Activated T-helper 1 cell treated with anti-CD3 and anti-CD28 coated beads, Interleukin-12 subunit alpha, Interleukin-12 subunit beta, Interleukin-2, Interleukin-4 antibody, amounts not matched to agents 30 ng/mL and 10 ng/mL and 1 ng/mL, durations not matched to agents 14 hours and 24 hours and 36 hours (primary cell): ENCODE data around the gene DDRGK1. TPM values are rescaled to one million over a fixed set of nuclear protein-coding genes. Genes with fewer than 3 reads are reported as not detected.

Source experiments
- DNase-seq: peaks from one replicate; pipeline ENCODE4 v3.0.0; 2021; ENCODE audit warnings: low spot score
- H3K27ac Mint-ChIP-seq: one replicate; pipeline ENCODE4 v1.8.0; 2021; ENCODE audit warnings: mild to moderate bottlenecking, mixed read lengths
- H3K27me3 Mint-ChIP-seq: one replicate; pipeline ENCODE4 v1.8.0; 2022; ENCODE audit warnings: mild to moderate bottlenecking, moderate library complexity, mixed read lengths; ENCODE audit not compliant: insufficient read depth
- H3K36me3 Mint-ChIP-seq: one replicate; pipeline ENCODE4 v1.8.0; 2021; ENCODE audit warnings: low read depth, mixed read lengths
- H3K4me1 Mint-ChIP-seq: one replicate; pipeline ENCODE4 v1.8.0; 2021; ENCODE audit warnings: low read depth, mixed read lengths
- H3K4me3 Mint-ChIP-seq: one replicate; pipeline ENCODE4 v1.8.0; 2021; ENCODE audit warnings: mild to moderate bottlenecking, moderate library complexity, mixed read lengths
- H3K9me3 Mint-ChIP-seq: one replicate; pipeline ENCODE4 v1.8.0; 2021; ENCODE audit warnings: mixed read lengths
- intact Hi-C: fragments of 100-400 bp; cut with micrococcal nuclease; formaldehyde crosslinking; loops from one replicate; pipeline ENCODE4 v1.15.1; 2024
- total RNA-seq: library from RNA; stranded (reverse); gene quantifications from 2 replicates; pipeline ENCODE4 v1.2.3, GENCODE V29; 2022

The DDRGK1 gene
- total RNA-seq: 67.5 and 72.3 TPM in 2 replicates

- Mint-ChIP-seq H3K27me3 (no peaks in the 10 kb centered on the region), H3K9me3 (no peaks in the 10 kb centered on the region), H3K36me3 (peaks cover 20% of the 10 kb centered on the region), H3K27ac (peak within 1 kb of the TSS; percentile 97), H3K4me1 (peaks cover 23% of the 10 kb centered on the region), H3K4me3 (peak within 1 kb of the TSS; percentile 96)
- peak; percentile 86 for DNase-seq
- intact Hi-C loops: loop anchor here (1.0 to 10.0 kb wide), 6 partner anchors 31 to 563 kb away; partner anchors contain the start of genes ADISSP, ATRN, FASTKD5 and LZTS3
Observed at GRCh38 chr20:3204124-3204794, at the start of gene DDRGK1. DDRGK1 (minus strand) TSS chr20:3204682; CDS start chr20:3204627, 55 bp downstream.

GRCh38 chr20:3251806-3252205 lies 47.3 kb upstream of the DDRGK1 start:
- H3K27me3 Mint-ChIP-seq: peaks cover 17% of the 10 kb centered on the region
- H3K4me3 Mint-ChIP-seq: no peak overlapping the region
- no peak overlapping the region for H3K27ac Mint-ChIP-seq
- no peaks in the 10 kb centered on the region for H3K9me3 Mint-ChIP-seq
- no peak for DNase-seq
- no peaks in the 10 kb centered on the region for H3K36me3 Mint-ChIP-seq
- H3K4me1 Mint-ChIP-seq: no peaks in the 10 kb centered on the region
- intact Hi-C loops: no loop called here

GRCh38 chr20:3250091-3250504 lies 45.6 kb upstream of the DDRGK1 start:
- Mint-ChIP-seq H3K9me3 (no peaks in the 10 kb centered on the region), H3K36me3 (no peaks in the 10 kb centered on the region), H3K27ac (no peak overlapping the region), H3K4me3 (no peak overlapping the region), H3K4me1 (no peaks in the 10 kb centered on the region), H3K27me3 (peaks cover 23% of the 10 kb centered on the region)
- intact Hi-C loops: no loop called here
- DNase-seq: no peak

GRCh38 chr20:3248993-3249347 lies 44.5 kb upstream of the DDRGK1 start:
- intact Hi-C loops: no loop called here
- Mint-ChIP-seq H3K4me1 (no peaks in the 10 kb centered on the region), H3K9me3 (no peaks in the 10 kb centered on the region), H3K36me3 (no peaks in the 10 kb centered on the region), H3K4me3 (peak overlapping the region; percentile 51), H3K27me3 (peaks cover 33% of the 10 kb centered on the region), H3K27ac (no peak overlapping the region)
- no peak for DNase-seq

- intact Hi-C loops: no loop called here
- peak overlapping the region; percentile 51 for H3K4me3 Mint-ChIP-seq
Observed at GRCh38 chr20:3248167-3248992, 43.9 kb upstream of the DDRGK1 start.

GRCh38 chr20:3247638-3248037 lies 43.2 kb upstream of the DDRGK1 start:
- H3K27ac Mint-ChIP-seq: no peak overlapping the region
- H3K27me3 Mint-ChIP-seq: peaks cover 40% of the 10 kb centered on the region
- no peak overlapping the region for H3K4me3 Mint-ChIP-seq
- no peaks in the 10 kb centered on the region for H3K4me1 Mint-ChIP-seq
- no peaks in the 10 kb centered on the region for H3K9me3 Mint-ChIP-seq
- intact Hi-C loops: no loop called here
- H3K36me3 Mint-ChIP-seq: no peaks in the 10 kb centered on the region
- no peak for DNase-seq

More at GRCh38 chr20:3248167-3248992, 43.9 kb upstream of the DDRGK1 start:
- no peak for DNase-seq
- Mint-ChIP-seq H3K9me3 (no peaks in the 10 kb centered on the region), H3K27me3 (peaks cover 37% of the 10 kb centered on the region), H3K4me1 (no peaks in the 10 kb centered on the region), H3K36me3 (no peaks in the 10 kb centered on the region), H3K27ac (no peak overlapping the region)

- no peak overlapping the region for H3K4me3 Mint-ChIP-seq
- no peaks in the 10 kb centered on the region for H3K36me3 Mint-ChIP-seq
- no peaks in the 10 kb centered on the region for H3K4me1 Mint-ChIP-seq
- intact Hi-C loops: no loop called here
- no peak for DNase-seq
- no peak overlapping the region for H3K27ac Mint-ChIP-seq
- H3K9me3 Mint-ChIP-seq: no peaks in the 10 kb centered on the region
- H3K27me3 Mint-ChIP-seq: peaks cover 46% of the 10 kb centered on the region
Observed at GRCh38 chr20:3246682-3247081, 42.2 kb upstream of the DDRGK1 start.

GRCh38 chr20:3245711-3246110 lies 41.2 kb upstream of the DDRGK1 start:
- Mint-ChIP-seq H3K27me3 (peaks cover 55% of the 10 kb centered on the region), H3K4me1 (no peaks in the 10 kb centered on the region), H3K4me3 (no peak overlapping the region), H3K27ac (no peak overlapping the region), H3K36me3 (no peaks in the 10 kb centered on the region), H3K9me3 (no peaks in the 10 kb centered on the region)
- intact Hi-C loops: no loop called here
- DNase-seq: no peak

- intact Hi-C loops: no loop called here
- no peaks in the 10 kb centered on the region for H3K9me3 Mint-ChIP-seq
- peaks cover 59% of the 10 kb centered on the region for H3K27me3 Mint-ChIP-seq
- no peaks in the 10 kb centered on the region for H3K36me3 Mint-ChIP-seq
- DNase-seq: no peak
- H3K4me1 Mint-ChIP-seq: peaks cover 1% of the 10 kb centered on the region
- no peak overlapping the region for H3K27ac Mint-ChIP-seq
- no peak overlapping the region for H3K4me3 Mint-ChIP-seq
Observed at GRCh38 chr20:3245156-3245555, 40.7 kb upstream of the DDRGK1 start.

- intact Hi-C loops: no loop called here
Observed at GRCh38 chr20:3244613-3245012, 40.1 kb upstream of the DDRGK1 start.

GRCh38 chr20:3243718-3244358 lies 39.4 kb upstream of the DDRGK1 start:
- intact Hi-C loops: no loop called here
- DNase-seq: no peak
- Mint-ChIP-seq H3K27ac (no peak overlapping the region), H3K36me3 (no peaks in the 10 kb centered on the region), H3K4me3 (no peak overlapping the region), H3K9me3 (no peaks in the 10 kb centered on the region), H3K27me3 (peaks cover 62% of the 10 kb centered on the region), H3K4me1 (peaks cover 8% of the 10 kb centered on the region)

More at GRCh38 chr20:3244613-3245012, 40.1 kb upstream of the DDRGK1 start:
- H3K4me3 Mint-ChIP-seq: no peak overlapping the region
- peaks cover 60% of the 10 kb centered on the region for H3K27me3 Mint-ChIP-seq
- H3K27ac Mint-ChIP-seq: no peak overlapping the region
- H3K9me3 Mint-ChIP-seq: no peaks in the 10 kb centered on the region
- peaks cover 7% of the 10 kb centered on the region for H3K4me1 Mint-ChIP-seq
- no peak for DNase-seq
- no peaks in the 10 kb centered on the region for H3K36me3 Mint-ChIP-seq

- no peaks in the 10 kb centered on the region for H3K36me3 Mint-ChIP-seq
- H3K9me3 Mint-ChIP-seq: no peaks in the 10 kb centered on the region
- DNase-seq: no peak
- intact Hi-C loops: no loop called here
- H3K27me3 Mint-ChIP-seq: peaks cover 62% of the 10 kb centered on the region
- H3K4me1 Mint-ChIP-seq: peaks cover 8% of the 10 kb centered on the region
- no peak overlapping the region for H3K4me3 Mint-ChIP-seq
- no peak overlapping the region for H3K27ac Mint-ChIP-seq
Observed at GRCh38 chr20:3242172-3242692, 37.8 kb upstream of the DDRGK1 start.
